Measurements from ENCODE around the gene CERKL.

The CERKL gene

GRCh38 chr2:181563101-181563692 lies 93.7 kb downstream of the CERKL start:
- no peak overlapping the region for H3K4me3 ChIP-seq (ENCODE audit: low read depth, low read length)
- TF ChIP-seq CTCF (IDR thresholded peaks at IDR 0.05; ENCODE audit: borderline replicate concordance, insufficient read depth, low read depth, low read length): no peak

- no peak overlapping the region for H3K4me3 ChIP-seq (ENCODE audit: low read depth, low read length)
- no peak for TF ChIP-seq CTCF (IDR thresholded peaks at IDR 0.05; ENCODE audit: borderline replicate concordance, insufficient read depth, low read depth, low read length)
Measured at GRCh38 chr2:181558371-181558770, 98.5 kb downstream of the CERKL start.

- no peak for TF ChIP-seq CTCF (IDR thresholded peaks at IDR 0.05; ENCODE audit: borderline replicate concordance, insufficient read depth, low read depth, low read length)
- no peak overlapping the region for H3K4me3 ChIP-seq (ENCODE audit: low read depth, low read length)
Measured at GRCh38 chr2:181554061-181554830, 102.7 kb downstream of the CERKL start.

- no peak overlapping the region for H3K4me3 ChIP-seq (ENCODE audit: low read depth, low read length)
- TF ChIP-seq CTCF (IDR thresholded peaks at IDR 0.05; ENCODE audit: borderline replicate concordance, insufficient read depth, low read depth, low read length): no peak
Measured at GRCh38 chr2:181553244-181553643, 103.7 kb downstream of the CERKL start.

GRCh38 chr2:181552808-181553207 lies 104.1 kb downstream of the CERKL start:
- H3K4me3 ChIP-seq (ENCODE audit: low read depth, low read length): no peak overlapping the region
- no peak for TF ChIP-seq CTCF (IDR thresholded peaks at IDR 0.05; ENCODE audit: borderline replicate concordance, insufficient read depth, low read depth, low read length)

GRCh38 chr2:181546086-181546485 lies 110.8 kb downstream of the CERKL start:
- TF ChIP-seq CTCF (IDR thresholded peaks at IDR 0.05; ENCODE audit: borderline replicate concordance, insufficient read depth, low read depth, low read length): no peak
- H3K4me3 ChIP-seq (ENCODE audit: low read depth, low read length): no peak overlapping the region

- no peak overlapping the region for H3K4me3 ChIP-seq (ENCODE audit: low read depth, low read length)
- no peak for TF ChIP-seq CTCF (IDR thresholded peaks at IDR 0.05; ENCODE audit: borderline replicate concordance, insufficient read depth, low read depth, low read length)
Measured at GRCh38 chr2:181542170-181542569, 114.7 kb downstream of the CERKL start.
